ENCODE results near the gene PRKG1. TPM values are rescaled to one million over a fixed set of nuclear protein-coding genes. Genes with fewer than 3 reads are reported as not detected.

Gene PRKG1
- total and polyA plus RNA-seq, 2 experiments from 2014 or later: 18.2 to 21.1 TPM

GRCh38 chr10:51137756-51138529, 63.7 kb downstream of the PRKG1 start (continued):
- no peak for TF ChIP-seq ZNF462 (CRISPR knock-in tag; IDR thresholded peaks at IDR 0.05)

- no peaks in the 10 kb centered on the region for H3F3A ChIP-seq (replicated peaks; ENCODE audit: low read depth)
- H3K9me2 ChIP-seq (ENCODE audit: insufficient read depth): no peaks in the 10 kb centered on the region
- no peaks in the 10 kb centered on the region for H3K36me3 Mint-ChIP-seq (ENCODE audit: low read depth)
- no peaks in the 10 kb centered on the region for H3K27me3 ChIP-seq (ENCODE audit: insufficient read depth)
- H3K79me2 ChIP-seq (replicated peaks; ENCODE audit: insufficient read depth): no peaks in the 10 kb centered on the region
- DNase-seq (ENCODE audit: low spot score) (no peak), ATAC-seq (no peak)
- no peak overlapping the region for H3K27ac ChIP-seq (ENCODE audit: low read depth)
- no peaks in the 10 kb centered on the region for H4K20me1 ChIP-seq (replicated peaks; ENCODE audit: insufficient read depth)
- H3K27ac Mint-ChIP-seq: no peak overlapping the region
- no peak overlapping the region for H3K4me3 ChIP-seq
- H3K4me1 Mint-ChIP-seq: peaks cover 16% of the 10 kb centered on the region
- no peak overlapping the region for H3K4me2 ChIP-seq
- H3K9me3 Mint-ChIP-seq: no peaks in the 10 kb centered on the region
- H3K27me3 Mint-ChIP-seq (ENCODE audit: insufficient read depth, low read depth, poor library complexity): no peaks in the 10 kb centered on the region
- no peak overlapping the region for H2AFZ ChIP-seq
- H3K4me3 Mint-ChIP-seq: no peak overlapping the region
- peaks cover 12% of the 10 kb centered on the region for H3K4me1 ChIP-seq (ENCODE audit: insufficient read depth)
- no peaks in the 10 kb centered on the region for H3K36me3 ChIP-seq (ENCODE audit: insufficient read depth)
- TF ChIP-seq STAT1 (IDR thresholded peaks at IDR 0.05; ENCODE audit: unreplicated experiment): no peak
- no peak for TF ChIP-seq CREB1 (CRISPR knock-in tag; IDR thresholded peaks at IDR 0.05; ENCODE audit: low read depth)
- TF ChIP-seq JUNB (IDR thresholded peaks at IDR 0.05; ENCODE audit: unreplicated experiment): no peak
- no peak for TF ChIP-seq POLR2AphosphoS5 (IDR thresholded peaks at IDR 0.05; ENCODE audit: low read depth)
- no peak for TF ChIP-seq CTCF (conservative IDR thresholded peaks at IDR 0.05; ENCODE audit: low read depth in 2 of 2)
- no peak for TF ChIP-seq ZNF114 (CRISPR knock-in tag; IDR thresholded peaks at IDR 0.05)
- no peak for TF ChIP-seq REST (IDR thresholded peaks at IDR 0.05; ENCODE audit: unreplicated experiment)
- no peak for TF ChIP-seq NANOG (IDR thresholded peaks at IDR 0.05; ENCODE audit: borderline replicate concordance)
- TF ChIP-seq EZH2phosphoT487 (IDR thresholded peaks at IDR 0.05; ENCODE audit: unreplicated experiment): no peak
- no peak for TF ChIP-seq EZH2 (IDR thresholded peaks at IDR 0.05; ENCODE audit: low read depth, unreplicated experiment)
- TF ChIP-seq ZNF331 (CRISPR knock-in tag; IDR thresholded peaks at IDR 0.05; ENCODE audit: low read depth): no peak
- no peak for TF ChIP-seq ETS1 (IDR thresholded peaks at IDR 0.05)
Measured at GRCh38 chr10:51139176-51139575, 64.9 kb downstream of the PRKG1 start.

Measured in GM23338 (cell line).